ENCODE results near the gene CYP19A1.

GRCh38 chr15:51180011-51180410 is 158.4 kb downstream of the CYP19A1 start:
- no peak for TF ChIP-seq CTCF (IDR thresholded peaks at IDR 0.05)
- no peak for TF ChIP-seq POLR2A (IDR thresholded peaks at IDR 0.05)
